Endothelial cell of umbilical vein (primary cell): ENCODE measurements around the gene RTEL1. TPM values are rescaled to one million over a fixed set of nuclear protein-coding genes. Genes with fewer than 3 reads are reported as not detected.

Experiments used
- BruUV-seq: library from RNA; stranded (reverse); fragments of 400-500 nt; replicated peaks from 2 replicates; lab custom pipeline; 2021; lab: Mats Ljungman, UMichigan
- CTCF ChIA-PET: fragments of 300-600, 350-600 bp; sonication (Branson Sonifier 250); formaldehyde crosslinking; loops from one replicate; lab custom pipeline; 2021; ENCODE audit warnings: antibody characterized with exemption, inconsistent platforms; lab: Charles Lee
- POLR2A ChIA-PET: fragments of 300-600, 350-600 bp; sonication (Branson Sonifier 250); formaldehyde crosslinking; loops from one replicate; lab custom pipeline; 2021; ENCODE audit warnings: antibody characterized with exemption, inconsistent platforms; lab: Charles Lee
- DNase-seq: peaks from one replicate; pipeline ENCODE4 v3.0.0-alpha.2; 2011; ENCODE audit warnings: low read depth, low spot score
- FAIRE-seq: peaks from 2 replicates; lab custom pipeline; 2011; peaks lifted over from hg19 to GRCh38; lab: Jason Lieb, UNC
- H2AFZ ChIP-seq: 2 replicates; pipeline ENCODE4 v1.6.0; 2012; ENCODE audit warnings: low read depth, low read length, control low read depth, inconsistent platforms
- H3K27ac ChIP-seq: 2 replicates; pipeline ENCODE4 v1.5.1; 2011; ENCODE audit warnings: low read depth, mild to moderate bottlenecking, control low read depth, low read length, moderate library complexity; ENCODE audit not compliant: insufficient read depth
- H3K27me3 ChIP-seq, 2 experiments: 2 replicates each; pipeline versions ENCODE4 v1.6.0 to v1.6.1; 2011; ENCODE audit warnings: low read length in 2 of 2, mixed read lengths in 1 of 2; ENCODE audit not compliant: control insufficient read depth in 2 of 2, insufficient read depth in 2 of 2
- H3K36me3 ChIP-seq, 2 experiments: 2 replicates in 1 of 2; 3 replicates in 1 of 2; pipeline ENCODE4 v1.5.1; 2011; ENCODE audit warnings: low read length in 2 of 2, mild to moderate bottlenecking in 1 of 2, moderate library complexity in 1 of 2; ENCODE audit not compliant: control insufficient read depth in 2 of 2, insufficient read depth in 2 of 2; ENCODE audit errors: extremely low read depth in 1 of 2
- H3K4me1 ChIP-seq: 3 replicates; pipeline ENCODE4 v1.5.1; 2011; ENCODE audit warnings: mild to moderate bottlenecking, low read length; ENCODE audit not compliant: control insufficient read depth, insufficient read depth; ENCODE audit errors: extremely low read depth
- H3K4me2 ChIP-seq: 2 replicates; pipeline ENCODE4 v1.6.1; 2011; ENCODE audit warnings: low read length, control low read depth, mixed read lengths; ENCODE audit not compliant: insufficient read depth
- H3K4me3 ChIP-seq, 3 experiments: fragments of 200-600 bp in 1 of 3; sonication (generic), shearing (Covaris generic) in 1 of 3; replicated peaks in 1 of 3; 2 replicates each; pipeline ENCODE4 v1.5.1; 2011 to 2016; ENCODE audit warnings: control low read depth in 3 of 3, low read length in 3 of 3, mild to moderate bottlenecking in 2 of 3, inconsistent platforms in 1 of 3, low read depth in 1 of 3, moderate library complexity in 1 of 3; ENCODE audit not compliant: insufficient read depth in 1 of 3
- H3K79me2 ChIP-seq: 2 replicates; pipeline ENCODE4 v1.6.0; 2012; ENCODE audit warnings: low read length, inconsistent platforms; ENCODE audit not compliant: control insufficient read depth, insufficient read depth
- H3K9ac ChIP-seq: replicated peaks from 2 replicates; pipeline ENCODE3; 2011; ENCODE audit warnings: low read length, control low read depth; ENCODE audit not compliant: insufficient read depth; ENCODE audit errors: extremely low read depth
- H3K9me1 ChIP-seq: replicated peaks from 3 replicates; pipeline ENCODE4 v1.6.0; 2011; ENCODE audit warnings: mild to moderate bottlenecking, low read length; ENCODE audit not compliant: control insufficient read depth, insufficient read depth; ENCODE audit errors: extremely low read depth
- H3K9me3 ChIP-seq: replicated peaks from 2 replicates; pipeline ENCODE4 v1.5.1; 2012; ENCODE audit warnings: low read length, inconsistent platforms; ENCODE audit not compliant: control insufficient read depth, insufficient read depth
- H4K20me1 ChIP-seq: replicated peaks from 2 replicates; pipeline ENCODE3; 2011; ENCODE audit warnings: mild to moderate bottlenecking, low read length; ENCODE audit not compliant: control insufficient read depth, insufficient read depth; ENCODE audit errors: extremely low read depth
- CTCF ChIP-seq, 2 donors: IDR thresholded peaks; 1 replicate in 1 of 2; 2 replicates in 1 of 2; pipeline ENCODE4 v1.5.1; 2011; ENCODE audit warnings: low read length in 2 of 2, mild to moderate bottlenecking in 2 of 2, moderate library complexity in 2 of 2, control low read depth in 1 of 2, inconsistent platforms in 1 of 2, low read depth in 1 of 2; ENCODE audit not compliant: insufficient read depth in 1 of 2; ENCODE audit errors: extremely low read depth in 1 of 2
- EZH2 ChIP-seq: IDR thresholded peaks from 2 replicates; pipeline ENCODE4 v1.6.1; 2012; ENCODE audit warnings: borderline replicate concordance, low read depth, mild to moderate bottlenecking, moderate library complexity, low read length, inconsistent platforms; ENCODE audit not compliant: severe bottlenecking
- FOS ChIP-seq: IDR thresholded peaks from 2 replicates; pipeline ENCODE4 v1.6.1; 2011; ENCODE audit warnings: mild to moderate bottlenecking, low read length, moderate library complexity, borderline replicate concordance; ENCODE audit not compliant: insufficient read depth
- GATA2 ChIP-seq: IDR thresholded peaks from 2 replicates; pipeline ENCODE4 v1.7.0; 2011; ENCODE audit warnings: low read depth, mild to moderate bottlenecking, moderate library complexity, mixed read lengths, low read length; ENCODE audit not compliant: insufficient read length, insufficient read depth
- JUN ChIP-seq: IDR thresholded peaks from 2 replicates; pipeline ENCODE4 v1.6.1; 2011; ENCODE audit warnings: borderline replicate concordance, low read depth; ENCODE audit not compliant: insufficient read length, insufficient read depth
- MAX ChIP-seq: IDR thresholded peaks from 2 replicates; pipeline ENCODE4 v1.6.1; 2011; ENCODE audit not compliant: insufficient read depth, insufficient read length
- MYC ChIP-seq: IDR thresholded peaks from one replicate; pipeline ENCODE4 v1.6.1; 2011; ENCODE audit warnings: mild to moderate bottlenecking, low read depth, low read length
- POLR2A ChIP-seq: IDR thresholded peaks from 2 replicates; pipeline ENCODE4 v1.6.1; 2012; ENCODE audit warnings: low read depth, mild to moderate bottlenecking, control low read depth, low read length
- POLR2AphosphoS5 ChIP-seq: IDR thresholded peaks from 2 replicates; pipeline ENCODE4 v1.6.1; 2012; ENCODE audit warnings: low read depth, mild to moderate bottlenecking, control low read depth, low read length, moderate library complexity; ENCODE audit not compliant: insufficient read depth
- dilution Hi-C: fragments of 300-500 bp; cut with MboI; formaldehyde crosslinking; loops from one replicate; pipeline ENCODE4 v1.15.0; 2019; ENCODE audit warnings: low sequenced_read_pairs; ENCODE audit not compliant: extremely low pct_ligation_motif_present
- intact Hi-C: fragments of 100-400 bp; cut with micrococcal nuclease; formaldehyde crosslinking; loops from one replicate; pipeline ENCODE4 v1.10.0; 2022
- polyA plus RNA-seq, 4 experiments: library from polyadenylated mRNA; depleted of rRNA in 3 of 4; stranded (reverse) in 3 of 4; unstranded in 1 of 4; fragments of >200 nt; gene quantifications; 2 replicates each; pipeline versions ENCODE4 v1.2.1 to v1.2.3, GENCODE V29; 2011 to 2012; ENCODE audit warnings: missing spikeins in 1 of 4
- total RNA-seq: library from RNA; stranded (reverse); gene quantifications from 2 replicates; pipeline ENCODE4 v1.2.3, GENCODE V29; 2021

RTEL1 gene
- total and polyA plus RNA-seq, 2 donors (not counting 3 experiments of a cell fraction or from before 2014, with no cell fraction given): 17.0 to 44.9 TPM

GRCh38 chr20:63610581-63611435, 47.3 kb upstream of the RTEL1 start:
- BruUV-seq: no TSS peak
- peaks cover 16% of the 10 kb centered on the region for H3K79me2 ChIP-seq
- intact Hi-C loops (no loop called here), dilution Hi-C loops (no loop called here)
- no peak for FAIRE-seq
- no peak overlapping the region for H2AFZ ChIP-seq
- no peak overlapping the region for H3K27ac ChIP-seq
- ChIA-PET CTCF (no interaction called here), POLR2A (no interaction called here)
- DNase-seq: no peak
- peaks cover 2 to 4% of the 10 kb centered on the region in 2 experiments for H3K36me3 ChIP-seq
- H3K9me1 ChIP-seq: no peaks in the 10 kb centered on the region
- H4K20me1 ChIP-seq: no peaks in the 10 kb centered on the region
- no peaks in the 10 kb centered on the region for H3K4me1 ChIP-seq
- H3K4me2 ChIP-seq: no peak overlapping the region
- H3K9me3 ChIP-seq: no peaks in the 10 kb centered on the region
- TF ChIP-seq FOS (no peak), EZH2 (no peak), MYC (no peak), JUN (no peak), POLR2A (no peak), GATA2 (no peak), POLR2AphosphoS5 (no peak), CTCF (IDR thresholded peaks at IDR 0.05; ENCODE audit: extremely low read depth in 1 of 2, insufficient read depth in 1 of 2, low read depth in 1 of 2, low read length in 2 of 2) (no peak), MAX (no peak)
- no peaks in the 10 kb centered on the region for H3K27me3 ChIP-seq
- no peak overlapping the region for H3K9ac ChIP-seq
- H3K4me3 ChIP-seq: no peak overlapping the region
